HepG2 (cell line): ENCODE data around the gene PADI1. TPM values are rescaled to one million over a fixed set of nuclear protein-coding genes. Genes with fewer than 3 reads are reported as not detected.

Source experiments
- ARNT2 ChIP-seq: sonication (generic); formaldehyde crosslinking; IDR thresholded peaks from 2 replicates; pipeline ENCODE4 v1.8.0; 2022; ENCODE audit warnings: mild to moderate bottlenecking, low read depth, missing genetic modification reagents, moderate library complexity
- ASH2L ChIP-seq: fragments of 300-600, 200-600 bp; sonication (generic); IDR thresholded peaks from 2 replicates; pipeline ENCODE4 v1.7.0; 2017; ENCODE audit warnings: low read depth, mild to moderate bottlenecking, moderate library complexity, mixed read lengths, low read length; ENCODE audit not compliant: insufficient read length
- GZF1 ChIP-seq: sonication (generic); formaldehyde crosslinking; IDR thresholded peaks from 2 replicates; pipeline ENCODE4 v1.5.1; 2020; ENCODE audit warnings: mild to moderate bottlenecking, missing genetic modification reagents
- IKZF4 ChIP-seq: sonication (generic); formaldehyde crosslinking; IDR thresholded peaks from 2 replicates; pipeline ENCODE4 v1.5.1; 2020; ENCODE audit warnings: borderline replicate concordance, mild to moderate bottlenecking, low read depth, missing genetic modification reagents; ENCODE audit errors: not compliant biosample characterization
- JUNB ChIP-seq: sonication (generic); formaldehyde crosslinking; IDR thresholded peaks from 2 replicates; pipeline ENCODE4 v1.8.0; 2022; ENCODE audit warnings: missing genetic modification reagents, mild to moderate bottlenecking, borderline replicate concordance
- POLR2G ChIP-seq: fragments of 200-400 bp; formaldehyde crosslinking; IDR thresholded peaks from 2 replicates; pipeline ENCODE4 v1.6.1; 2018; ENCODE audit warnings: mild to moderate bottlenecking, low read depth, low read length, moderate library complexity
- SP2 ChIP-seq: sonication (generic); formaldehyde crosslinking; IDR thresholded peaks from 2 replicates; pipeline ENCODE4 v1.5.1; 2020; ENCODE audit warnings: mild to moderate bottlenecking, missing genetic modification reagents
- ZFY ChIP-seq: sonication (generic); formaldehyde crosslinking; IDR thresholded peaks from 2 replicates; pipeline ENCODE4 v1.4.0; 2020; ENCODE audit warnings: missing genetic modification reagents
- ZNF280B ChIP-seq: sonication (generic); formaldehyde crosslinking; IDR thresholded peaks from 2 replicates; pipeline ENCODE4 v1.5.0; 2020; ENCODE audit warnings: missing genetic modification reagents, mild to moderate bottlenecking, borderline replicate concordance
- polyA plus RNA-seq, 8 experiments: library from polyadenylated mRNA; depleted of rRNA in 3 of 8; stranded (reverse) in 7 of 8; unstranded in 1 of 8; fragments of >200 nt; fragmentation: Illumina TruSeq in 4 of 8; extraction: Trizol in 4 of 8; gene quantifications; 2 replicates each; pipeline versions ENCODE4 v1.2.1 to v1.2.3, GENCODE V29; 2011 to 2016; ENCODE audit warnings: low read depth in 4 of 8, missing spikeins in 1 of 8, mixed read lengths in 1 of 8; ENCODE audit not compliant: insufficient read depth in 1 of 8
- total RNA-seq, 5 experiments: library from RNA; depleted of rRNA; stranded (reverse); fragments of >200 nt; fragmentation: Illumina TruSeq; extraction: Trizol; gene quantifications; 2 replicates each; pipeline ENCODE4 v1.2.3, GENCODE V29; 2016; ENCODE audit warnings: low read depth in 1 of 5
- TF ChIP-seq, protein P1 (sequence below): sonication (generic); formaldehyde crosslinking; IDR thresholded peaks from 2 replicates; pipeline ENCODE4 v1.8.1; 2023; ENCODE audit warnings: mild to moderate bottlenecking, missing genetic modification reagents

The PADI1 gene
- total and polyA plus RNA-seq, 2 of the 13 experiments (the other 11 are each of a cell fraction or from before 2014, with no cell fraction given) = not detected

DNA sequence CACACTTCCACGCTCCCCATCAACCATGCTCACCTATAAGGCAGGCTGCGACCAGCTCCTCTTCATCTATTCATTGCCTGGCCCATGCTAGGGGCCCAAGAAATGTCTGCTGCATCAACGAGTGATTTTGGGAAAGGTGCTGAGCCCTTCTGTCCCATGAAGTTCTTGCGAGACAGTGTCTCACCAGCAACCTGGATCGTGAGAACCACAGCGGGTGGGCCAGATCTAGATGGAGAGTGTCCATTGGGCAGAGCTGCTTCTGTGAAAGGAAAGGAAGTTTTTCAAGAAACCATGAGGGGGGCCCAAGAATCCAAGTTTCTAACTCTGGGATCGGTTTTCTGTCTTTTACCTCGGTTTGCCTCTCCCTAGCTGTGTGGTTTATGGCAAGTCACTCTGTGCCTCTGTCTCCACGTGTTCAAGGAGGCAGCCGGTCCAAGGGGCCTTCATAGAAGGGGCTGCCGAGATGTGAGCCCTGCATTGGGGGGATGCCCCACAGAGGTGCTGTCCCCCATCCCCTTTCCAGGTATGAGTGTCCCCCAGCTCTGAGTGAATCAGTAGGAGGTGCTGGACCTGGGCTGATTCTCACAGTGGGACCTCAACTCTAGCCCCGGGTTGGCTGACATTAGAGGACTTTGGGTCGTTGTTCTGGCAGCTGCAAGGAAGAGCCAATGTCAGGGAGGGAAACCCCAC, 8.3 kb upstream of the PADI1 start (continued):
- TF ChIP-seq ZNF280B (no peak), ARNT2 (CRISPR knock-in tag) (no peak), JUNB (CRISPR knock-in tag) (no peak), ZFY (CRISPR knock-in tag) (no peak), SP2 (CRISPR knock-in tag) (no peak), POLR2G (no peak), ASH2L (no peak), GZF1 (no peak), IKZF4 (CRISPR knock-in tag) (no peak)
- TF ChIP-seq, protein P1, sequence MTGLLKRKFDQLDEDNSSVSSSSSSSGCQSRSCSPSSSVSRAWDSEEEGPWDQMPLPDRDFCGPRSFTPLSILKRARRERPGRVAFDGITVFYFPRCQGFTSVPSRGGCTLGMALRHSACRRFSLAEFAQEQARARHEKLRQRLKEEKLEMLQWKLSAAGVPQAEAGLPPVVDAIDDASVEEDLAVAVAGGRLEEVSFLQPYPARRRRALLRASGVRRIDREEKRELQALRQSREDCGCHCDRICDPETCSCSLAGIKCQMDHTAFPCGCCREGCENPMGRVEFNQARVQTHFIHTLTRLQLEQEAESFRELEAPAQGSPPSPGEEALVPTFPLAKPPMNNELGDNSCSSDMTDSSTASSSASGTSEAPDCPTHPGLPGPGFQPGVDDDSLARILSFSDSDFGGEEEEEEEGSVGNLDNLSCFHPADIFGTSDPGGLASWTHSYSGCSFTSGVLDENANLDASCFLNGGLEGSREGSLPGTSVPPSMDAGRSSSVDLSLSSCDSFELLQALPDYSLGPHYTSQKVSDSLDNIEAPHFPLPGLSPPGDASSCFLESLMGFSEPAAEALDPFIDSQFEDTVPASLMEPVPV (CRISPR knock-in tag) = no peak
